Upper lobe of right lung (tissue), 1 donor: Measurements from ENCODE around the gene WWC1. TPM values are rescaled to one million over a fixed set of nuclear protein-coding genes. Genes with fewer than 3 reads are reported as not detected.

Source experiments
- ATAC-seq: fragments of 200-7000 bp; cut with Tn5 transposase; one replicate; pipeline ENCODE4 v1.9.1; 2020; ENCODE audit warnings: mild to moderate bottlenecking, moderate library complexity
- DNase-seq: peaks from one replicate; pipeline ENCODE4 v3.0.0-alpha.2; 2020
- H3K27ac ChIP-seq: fragments of 200-600 bp; one replicate; pipeline ENCODE4 v1.8.0; 2022
- H3K27me3 ChIP-seq: fragments of 200-600 bp; one replicate; pipeline ENCODE4 v1.8.0; 2022; ENCODE audit warnings: mild to moderate bottlenecking
- H3K36me3 ChIP-seq: fragments of 200-600 bp; one replicate; pipeline ENCODE4 v1.8.0; 2022
- H3K4me1 ChIP-seq: fragments of 200-600 bp; one replicate; pipeline ENCODE4 v1.8.0; 2022
- H3K4me3 ChIP-seq: fragments of 200-600 bp; one replicate; pipeline ENCODE4 v1.8.0; 2022; ENCODE audit warnings: mild to moderate bottlenecking
- H3K9me3 ChIP-seq: fragments of 200-600 bp; one replicate; pipeline ENCODE4 v1.8.0; 2022
- CTCF ChIP-seq: fragments of 200-600 bp; IDR thresholded peaks from one replicate; pipeline ENCODE4 v1.8.0; 2022; ENCODE audit warnings: antibody characterized with exemption
- intact Hi-C: fragments of 100-400 bp; cut with DNase I; formaldehyde crosslinking; loops from one replicate; pipeline ENCODE4 v1.11.0; 2022
- total RNA-seq: library from RNA; stranded (reverse); fragmentation: NEBNext Ultra II Directional; extraction: Animal tissue kit (Norgen Biotek cat#: 25700); gene quantifications from one replicate; pipeline ENCODE4 v1.2.1, GENCODE V29; 2021
- donor health status: DM: no; HTN: yes; CAD: no; lungs with severe emphysema.

Gene WWC1
- total RNA-seq, 1 donor from 2014 or later: 94.2 TPM

DNA sequence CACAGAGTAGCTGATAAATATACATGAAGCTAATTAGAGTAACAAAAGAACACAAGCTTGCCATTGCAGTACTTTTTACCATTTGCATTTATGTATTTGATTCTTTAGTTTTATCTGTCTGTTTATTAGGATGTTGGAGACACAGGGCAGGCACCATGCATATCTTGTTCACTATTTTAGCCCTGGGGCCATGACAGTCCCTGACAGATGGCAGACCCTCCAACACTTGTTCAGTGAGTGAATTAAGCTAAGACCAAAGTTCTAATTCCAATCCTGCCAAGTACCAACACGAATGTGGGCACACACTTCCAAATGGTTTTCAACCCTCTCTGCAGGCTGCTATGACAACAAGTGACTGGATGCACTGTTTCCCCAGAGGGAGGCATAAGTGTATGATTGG lies 182.9 kb downstream of the WWC1 start:
- H3K27ac ChIP-seq: no peak overlapping the region
- no peaks in the 10 kb centered on the region for H3K4me1 ChIP-seq
- H3K4me3 ChIP-seq: no peak overlapping the region
- DNase-seq (no peak), ATAC-seq (no peak)
- H3K9me3 ChIP-seq: no peaks in the 10 kb centered on the region
- no peaks in the 10 kb centered on the region for H3K27me3 ChIP-seq
- H3K36me3 ChIP-seq: no peaks in the 10 kb centered on the region
- no peak for TF ChIP-seq CTCF
- intact Hi-C loops: no loop called here

- Histone ChIP-seq H3K27me3 (no peaks in the 10 kb centered on the region), H3K27ac (no peak overlapping the region), H3K4me3 (no peak overlapping the region), H3K9me3 (no peaks in the 10 kb centered on the region), H3K4me1 (no peaks in the 10 kb centered on the region), H3K36me3 (no peaks in the 10 kb centered on the region)
- intact Hi-C loops: no loop called here
- no peak for TF ChIP-seq CTCF
- DNase-seq: no peak
- ATAC-seq: no peak
Measured at GRCh38 chr5:168477060-168477459, 185.6 kb downstream of the WWC1 start.

GRCh38 chr5:168479166-168479565 lies 187.7 kb downstream of the WWC1 start:
- Histone ChIP-seq H3K4me3 (no peak overlapping the region), H3K36me3 (no peaks in the 10 kb centered on the region), H3K9me3 (no peaks in the 10 kb centered on the region), H3K27me3 (no peaks in the 10 kb centered on the region), H3K27ac (no peak overlapping the region), H3K4me1 (no peaks in the 10 kb centered on the region)
- TF ChIP-seq CTCF: no peak
- no peak for DNase-seq
- intact Hi-C loops: no loop called here
- no peak for ATAC-seq

GRCh38 chr5:168480601-168481000 lies 189.2 kb downstream of the WWC1 start:
- TF ChIP-seq CTCF: no peak
- H3K27me3 ChIP-seq: no peaks in the 10 kb centered on the region
- intact Hi-C loops: no loop called here
- no peaks in the 10 kb centered on the region for H3K36me3 ChIP-seq
- no peak for ATAC-seq
- H3K9me3 ChIP-seq: no peaks in the 10 kb centered on the region
- no peak for DNase-seq
- no peaks in the 10 kb centered on the region for H3K4me1 ChIP-seq
- no peak overlapping the region for H3K4me3 ChIP-seq
- H3K27ac ChIP-seq: no peak overlapping the region

GRCh38 chr5:168481330-168481788 lies 189.9 kb downstream of the WWC1 start:
- intact Hi-C loops: no loop called here
- H3K4me3 ChIP-seq: no peak overlapping the region
- no peaks in the 10 kb centered on the region for H3K9me3 ChIP-seq
- ATAC-seq (no peak), DNase-seq (no peak)
- TF ChIP-seq CTCF: no peak
- H3K4me1 ChIP-seq: peaks cover 5% of the 10 kb centered on the region
- no peak overlapping the region for H3K27ac ChIP-seq
- no peaks in the 10 kb centered on the region for H3K27me3 ChIP-seq
- H3K36me3 ChIP-seq: no peaks in the 10 kb centered on the region

DNA sequence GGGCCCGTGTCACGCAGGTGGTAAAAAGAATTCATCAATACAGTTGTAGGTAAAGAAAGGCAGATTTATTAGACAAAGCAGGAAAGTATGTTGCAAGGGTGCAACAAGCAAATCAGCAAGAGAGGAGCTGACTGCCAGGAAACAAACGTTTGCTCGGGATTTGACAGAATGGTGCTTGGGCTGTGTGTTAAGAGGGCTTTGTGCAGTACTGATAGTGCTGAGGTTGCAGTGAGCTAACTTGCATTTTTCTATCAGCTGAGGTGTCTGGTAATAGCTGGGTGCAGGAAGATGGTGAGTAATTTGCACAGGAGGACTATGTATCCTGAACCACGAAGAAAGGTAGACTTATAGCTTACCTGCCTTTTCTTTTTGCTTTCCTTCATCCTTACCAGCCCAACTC lies 190.9 kb downstream of the WWC1 start:
- intact Hi-C loops: no loop called here
- no peak for ATAC-seq
- DNase-seq: no peak
- no peak for TF ChIP-seq CTCF
- H3K4me1 ChIP-seq: peaks cover 8% of the 10 kb centered on the region
- H3K36me3 ChIP-seq: no peaks in the 10 kb centered on the region
- no peaks in the 10 kb centered on the region for H3K27me3 ChIP-seq
- H3K27ac ChIP-seq: no peak overlapping the region
- H3K9me3 ChIP-seq: no peaks in the 10 kb centered on the region
- no peak overlapping the region for H3K4me3 ChIP-seq
